WTC11 (cell line): ENCODE measurements around the gene TMEM204. TPM values are rescaled to one million over a fixed set of nuclear protein-coding genes. Genes with fewer than 3 reads are reported as not detected.

Experiments
- ATAC-seq: fragments of 200-7000 bp; cut with Tn5 transposase; 2 replicates; pipeline ENCODE4 v1.10.0; 2021; ENCODE audit warnings: mild to moderate bottlenecking, moderate library complexity
- CTCF ChIA-PET: fragments of 300-600 bp; sonication (Branson Sonifier 250); formaldehyde crosslinking; loops from one replicate; lab custom pipeline; 2021; ENCODE audit warnings: antibody characterized with exemption; lab: Charles Lee
- POLR2A ChIA-PET: fragments of 350-600 bp; sonication (Branson Sonifier 250); formaldehyde crosslinking; loops from one replicate; lab custom pipeline; 2021; ENCODE audit warnings: antibody characterized with exemption; lab: Charles Lee
- DNase-seq: peaks from one replicate; pipeline ENCODE4 v3.0.0; 2021; ENCODE audit warnings: low spot score
- H3K27ac Mint-ChIP-seq: 2 replicates; pipeline ENCODE4 v1.8.0; 2021; ENCODE audit warnings: mixed read lengths
- H3K27me3 Mint-ChIP-seq: 2 replicates; pipeline ENCODE4 v1.8.0; 2021; ENCODE audit warnings: low read depth, mild to moderate bottlenecking, moderate library complexity, mixed read lengths
- H3K36me3 Mint-ChIP-seq: 2 replicates; pipeline ENCODE4 v1.8.0; 2021; ENCODE audit warnings: mixed read lengths
- H3K4me1 Mint-ChIP-seq: 2 replicates; pipeline ENCODE4 v1.8.0; 2022; ENCODE audit warnings: mixed read lengths
- H3K4me3 Mint-ChIP-seq: 2 replicates; pipeline ENCODE4 v1.8.0; 2021; ENCODE audit warnings: mild to moderate bottlenecking, moderate library complexity, mixed read lengths
- H3K9me3 Mint-ChIP-seq: 2 replicates; pipeline ENCODE4 v1.8.0; 2021; ENCODE audit warnings: mixed read lengths
- CBFB ChIP-seq: sonication (generic); formaldehyde crosslinking; IDR thresholded peaks from 2 replicates; pipeline ENCODE4 v1.8.1; 2022; ENCODE audit warnings: mild to moderate bottlenecking, low read depth, missing genetic modification reagents
- CREB1 ChIP-seq: sonication (generic); formaldehyde crosslinking; IDR thresholded peaks from 2 replicates; pipeline ENCODE4 v1.8.0; 2023; ENCODE audit warnings: mild to moderate bottlenecking, missing genetic modification reagents
- CTCF ChIP-seq: fragments of 200-600 bp; IDR thresholded peaks from 2 replicates; pipeline ENCODE4 v1.8.0; 2022; ENCODE audit warnings: antibody characterized with exemption
- E2F1 ChIP-seq: sonication (generic); formaldehyde crosslinking; IDR thresholded peaks from 2 replicates; pipeline ENCODE4 v1.8.0; 2022; ENCODE audit warnings: mild to moderate bottlenecking, missing genetic modification reagents
- EMX1 ChIP-seq: fragments of 250-450 bp; sonication (Bioruptor Pico); IDR thresholded peaks from 2 replicates; pipeline ENCODE4 v1.8.0; 2021; ENCODE audit warnings: mild to moderate bottlenecking
- FOXK1 ChIP-seq: sonication (generic); formaldehyde crosslinking; IDR thresholded peaks from 2 replicates; pipeline ENCODE4 v1.8.0; 2022; ENCODE audit warnings: mild to moderate bottlenecking, moderate library complexity, missing genetic modification reagents
- HMGA2 ChIP-seq: fragments of 250-450 bp; sonication (Bioruptor Pico); IDR thresholded peaks from 2 replicates; pipeline ENCODE4 v1.4.0; 2021; ENCODE audit warnings: mild to moderate bottlenecking, moderate library complexity
- KAT7 ChIP-seq: sonication (generic); formaldehyde crosslinking; IDR thresholded peaks from 2 replicates; pipeline ENCODE4 v1.8.1; 2023; ENCODE audit warnings: missing genetic modification reagents, mild to moderate bottlenecking, borderline replicate concordance
- NFE2L1 ChIP-seq: sonication (generic); formaldehyde crosslinking; IDR thresholded peaks from 2 replicates; pipeline ENCODE4 v1.8.1; 2023; ENCODE audit warnings: missing genetic modification reagents
- OVOL2 ChIP-seq: fragments of 250-450 bp; sonication (Bioruptor Pico); IDR thresholded peaks from 2 replicates; pipeline ENCODE4 v1.9.0; 2021; ENCODE audit warnings: mild to moderate bottlenecking, borderline replicate concordance
- PRRX2 ChIP-seq: fragments of 250-450 bp; sonication (Bioruptor Pico); IDR thresholded peaks from 2 replicates; pipeline ENCODE4 v1.8.0; 2021; ENCODE audit warnings: mild to moderate bottlenecking
- RELA ChIP-seq: sonication (generic); formaldehyde crosslinking; IDR thresholded peaks from 2 replicates; pipeline ENCODE4 v1.8.1; 2022; ENCODE audit warnings: missing genetic modification reagents, mild to moderate bottlenecking, borderline replicate concordance
- SMAD4 ChIP-seq: sonication (generic); formaldehyde crosslinking; IDR thresholded peaks from 2 replicates; pipeline ENCODE4 v1.8.0; 2022; ENCODE audit warnings: mild to moderate bottlenecking, missing genetic modification reagents
- USF2 ChIP-seq: sonication (generic); formaldehyde crosslinking; IDR thresholded peaks from 2 replicates; pipeline ENCODE4 v1.8.1; 2023; ENCODE audit warnings: mild to moderate bottlenecking, missing genetic modification reagents, moderate library complexity
- ZNF219 ChIP-seq: sonication (generic); formaldehyde crosslinking; IDR thresholded peaks from 2 replicates; pipeline ENCODE4 v1.8.0; 2023; ENCODE audit warnings: missing genetic modification reagents, mild to moderate bottlenecking, borderline replicate concordance
- ZNF263 ChIP-seq: sonication (generic); formaldehyde crosslinking; IDR thresholded peaks from 2 replicates; pipeline ENCODE4 v1.8.1; 2022; ENCODE audit warnings: low read depth, mild to moderate bottlenecking, moderate library complexity, missing genetic modification reagents
- ZNF423 ChIP-seq: fragments of 250-450 bp; sonication (Bioruptor Pico); IDR thresholded peaks from 2 replicates; pipeline ENCODE4 v2.1.2; 2022; ENCODE audit warnings: mild to moderate bottlenecking, moderate library complexity
- ZNF671 ChIP-seq: fragments of 250-450 bp; sonication (Bioruptor Pico); IDR thresholded peaks from 2 replicates; pipeline ENCODE4 v1.8.0; 2021; ENCODE audit warnings: mild to moderate bottlenecking
- total RNA-seq: library from RNA; stranded (reverse); gene quantifications from 3 replicates; pipeline ENCODE4 v1.2.3, GENCODE V29; 2021
- TF ChIP-seq, protein P1 (sequence below): sonication (generic); formaldehyde crosslinking; IDR thresholded peaks from 2 replicates; pipeline ENCODE4 v1.8.1; 2022; ENCODE audit warnings: mild to moderate bottlenecking, missing genetic modification reagents, moderate library complexity, borderline replicate concordance
- TF ChIP-seq, protein P2 (sequence below): sonication (generic); formaldehyde crosslinking; IDR thresholded peaks from 2 replicates; pipeline ENCODE4 v1.8.0; 2023; ENCODE audit warnings: missing genetic modification reagents, mild to moderate bottlenecking, borderline replicate concordance
- TF ChIP-seq, protein P3 (sequence below): fragments of 250-450 bp; sonication (Bioruptor Pico); IDR thresholded peaks from 2 replicates; pipeline ENCODE4 v1.9.0; 2021; ENCODE audit warnings: mild to moderate bottlenecking
- TF ChIP-seq, protein P4 (sequence below): sonication (generic); formaldehyde crosslinking; IDR thresholded peaks from 2 replicates; pipeline ENCODE4 v1.8.1; 2023; ENCODE audit warnings: mild to moderate bottlenecking, missing genetic modification reagents

Gene TMEM204
- total RNA-seq, 1 experiment from 2014 or later = 0.35 TPM

DNA sequence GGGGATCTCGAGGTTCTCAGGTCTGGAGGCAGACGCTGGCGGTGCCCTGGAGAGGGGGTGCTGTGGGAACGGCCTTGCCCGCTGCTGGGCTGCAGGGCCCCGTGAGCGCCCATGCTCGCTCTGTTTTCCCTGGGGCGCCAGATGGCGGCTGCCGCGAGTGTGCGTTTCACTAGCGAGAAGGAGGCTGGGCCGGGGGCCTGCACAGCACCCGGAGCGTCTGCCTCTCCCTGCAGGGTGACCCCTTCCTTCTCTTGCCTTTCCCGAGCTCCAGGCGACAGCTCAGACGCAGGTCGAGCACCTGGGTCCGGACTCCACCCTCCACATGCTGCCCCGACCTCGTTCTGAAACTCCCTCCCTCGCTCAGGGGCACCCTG lies 37.6 kb upstream of the TMEM204 start:
- no peak overlapping the region for H3K4me3 Mint-ChIP-seq
- CTCF ChIA-PET = interaction anchor here (0.6 kb wide), 1 partner anchor 9 kb away, joined by 6 read pairs; no protein-coding TSS in a partner anchor
- POLR2A ChIA-PET = no interaction called here

DNA sequence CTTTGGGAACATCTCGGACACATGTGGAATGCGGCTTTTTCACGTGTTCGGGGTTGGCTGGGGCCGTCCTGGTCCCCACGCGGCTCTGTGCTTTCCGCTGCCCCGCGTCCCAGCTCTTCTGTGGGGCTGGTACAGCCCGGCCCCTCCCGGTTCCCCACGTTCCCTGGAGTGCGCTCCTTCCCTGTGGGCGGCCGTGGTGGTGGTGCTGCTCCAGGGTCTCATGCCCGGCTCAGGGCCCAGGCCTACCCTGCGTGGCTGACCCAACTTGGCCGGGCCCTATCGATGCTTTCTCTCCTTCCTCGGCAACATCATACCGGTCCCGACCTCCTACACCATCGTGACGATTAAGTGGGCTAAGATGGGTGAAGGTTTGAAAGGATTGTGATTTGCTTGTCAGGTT lies 37.0 kb upstream of the TMEM204 start:
- Mint-ChIP-seq H3K9me3 (no peaks in the 10 kb centered on the region), H3K4me3 (no peak overlapping the region), H3K36me3 (peaks cover 6% of the 10 kb centered on the region), H3K27me3 (no peaks in the 10 kb centered on the region), H3K27ac (no peak overlapping the region), H3K4me1 (peaks cover 10% of the 10 kb centered on the region; the same call in 1 of the 2 replicates)
- DNase-seq (no peak), ATAC-seq (no peak)
- ChIA-PET POLR2A (no interaction called here), CTCF (interaction anchor here (0.6 kb wide), 1 partner anchor 8 kb away, joined by 6 read pairs; no protein-coding TSS in a partner anchor)
- TF ChIP-seq RELA (no peak), CBFB (CRISPR knock-in tag) (no peak), FOXK1 (CRISPR knock-in tag) (no peak), ZNF263 (no peak)

More for the DNA sequence above, 37.6 kb upstream of the TMEM204 start:
- H3K27ac Mint-ChIP-seq = no peak overlapping the region
- TF ChIP-seq ZNF219 (no peak), HMGA2 (CRISPR knock-in tag) (no peak), EMX1 (CRISPR knock-in tag) (no peak), SMAD4 (CRISPR knock-in tag) (no peak), NFE2L1 (CRISPR knock-in tag) (no peak), CTCF (no peak), PRRX2 (CRISPR knock-in tag) (no peak), ZNF671 (no peak)
- TF ChIP-seq, protein P1, sequence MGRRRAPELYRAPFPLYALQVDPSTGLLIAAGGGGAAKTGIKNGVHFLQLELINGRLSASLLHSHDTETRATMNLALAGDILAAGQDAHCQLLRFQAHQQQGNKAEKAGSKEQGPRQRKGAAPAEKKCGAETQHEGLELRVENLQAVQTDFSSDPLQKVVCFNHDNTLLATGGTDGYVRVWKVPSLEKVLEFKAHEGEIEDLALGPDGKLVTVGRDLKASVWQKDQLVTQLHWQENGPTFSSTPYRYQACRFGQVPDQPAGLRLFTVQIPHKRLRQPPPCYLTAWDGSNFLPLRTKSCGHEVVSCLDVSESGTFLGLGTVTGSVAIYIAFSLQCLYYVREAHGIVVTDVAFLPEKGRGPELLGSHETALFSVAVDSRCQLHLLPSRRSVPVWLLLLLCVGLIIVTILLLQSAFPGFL = no peak
- TF ChIP-seq, protein P2, sequence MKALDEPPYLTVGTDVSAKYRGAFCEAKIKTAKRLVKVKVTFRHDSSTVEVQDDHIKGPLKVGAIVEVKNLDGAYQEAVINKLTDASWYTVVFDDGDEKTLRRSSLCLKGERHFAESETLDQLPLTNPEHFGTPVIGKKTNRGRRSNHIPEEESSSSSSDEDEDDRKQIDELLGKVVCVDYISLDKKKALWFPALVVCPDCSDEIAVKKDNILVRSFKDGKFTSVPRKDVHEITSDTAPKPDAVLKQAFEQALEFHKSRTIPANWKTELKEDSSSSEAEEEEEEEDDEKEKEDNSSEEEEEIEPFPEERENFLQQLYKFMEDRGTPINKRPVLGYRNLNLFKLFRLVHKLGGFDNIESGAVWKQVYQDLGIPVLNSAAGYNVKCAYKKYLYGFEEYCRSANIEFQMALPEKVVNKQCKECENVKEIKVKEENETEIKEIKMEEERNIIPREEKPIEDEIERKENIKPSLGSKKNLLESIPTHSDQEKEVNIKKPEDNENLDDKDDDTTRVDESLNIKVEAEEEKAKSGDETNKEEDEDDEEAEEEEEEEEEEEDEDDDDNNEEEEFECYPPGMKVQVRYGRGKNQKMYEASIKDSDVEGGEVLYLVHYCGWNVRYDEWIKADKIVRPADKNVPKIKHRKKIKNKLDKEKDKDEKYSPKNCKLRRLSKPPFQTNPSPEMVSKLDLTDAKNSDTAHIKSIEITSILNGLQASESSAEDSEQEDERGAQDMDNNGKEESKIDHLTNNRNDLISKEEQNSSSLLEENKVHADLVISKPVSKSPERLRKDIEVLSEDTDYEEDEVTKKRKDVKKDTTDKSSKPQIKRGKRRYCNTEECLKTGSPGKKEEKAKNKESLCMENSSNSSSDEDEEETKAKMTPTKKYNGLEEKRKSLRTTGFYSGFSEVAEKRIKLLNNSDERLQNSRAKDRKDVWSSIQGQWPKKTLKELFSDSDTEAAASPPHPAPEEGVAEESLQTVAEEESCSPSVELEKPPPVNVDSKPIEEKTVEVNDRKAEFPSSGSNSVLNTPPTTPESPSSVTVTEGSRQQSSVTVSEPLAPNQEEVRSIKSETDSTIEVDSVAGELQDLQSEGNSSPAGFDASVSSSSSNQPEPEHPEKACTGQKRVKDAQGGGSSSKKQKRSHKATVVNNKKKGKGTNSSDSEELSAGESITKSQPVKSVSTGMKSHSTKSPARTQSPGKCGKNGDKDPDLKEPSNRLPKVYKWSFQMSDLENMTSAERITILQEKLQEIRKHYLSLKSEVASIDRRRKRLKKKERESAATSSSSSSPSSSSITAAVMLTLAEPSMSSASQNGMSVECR (CRISPR knock-in tag) = no peak
- TF ChIP-seq, all 79 proteins: peak for 0
- ATAC-seq = no peak
- DNase-seq = no peak
- Mint-ChIP-seq H3K36me3 (peaks cover 6% of the 10 kb centered on the region), H3K4me1 (peaks cover 10% of the 10 kb centered on the region; the same call in 1 of the 2 replicates), H3K27me3 (no peaks in the 10 kb centered on the region), H3K9me3 (no peaks in the 10 kb centered on the region)

GRCh38 chr16:1497014-1497598 lies 36.4 kb upstream of the TMEM204 start:
- no peak for DNase-seq
- H3K27ac Mint-ChIP-seq = no peak overlapping the region
- ATAC-seq = no peak
- CTCF ChIA-PET = interaction anchor here (1.5 kb wide), 1 partner anchor 42 kb away, joined by 3 read pairs; no protein-coding TSS in a partner anchor
- POLR2A ChIA-PET = no interaction called here
- H3K9me3 Mint-ChIP-seq = no peaks in the 10 kb centered on the region
- peaks cover 9% of the 10 kb centered on the region for H3K36me3 Mint-ChIP-seq
- no peak overlapping the region for H3K4me3 Mint-ChIP-seq
- H3K4me1 Mint-ChIP-seq = peaks cover 10% of the 10 kb centered on the region; the same call in 1 of the 2 replicates
- no peaks in the 10 kb centered on the region for H3K27me3 Mint-ChIP-seq
- no peak for TF ChIP-seq OVOL2 (CRISPR knock-in tag)
- TF ChIP-seq, protein P3, sequence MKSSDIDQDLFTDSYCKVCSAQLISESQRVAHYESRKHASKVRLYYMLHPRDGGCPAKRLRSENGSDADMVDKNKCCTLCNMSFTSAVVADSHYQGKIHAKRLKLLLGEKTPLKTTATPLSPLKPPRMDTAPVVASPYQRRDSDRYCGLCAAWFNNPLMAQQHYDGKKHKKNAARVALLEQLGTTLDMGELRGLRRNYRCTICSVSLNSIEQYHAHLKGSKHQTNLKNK = no peak
- no peak for TF ChIP-seq CREB1 (CRISPR knock-in tag)
- TF ChIP-seq KAT7 (CRISPR knock-in tag) = no peak
- no peak for TF ChIP-seq ZNF423 (CRISPR knock-in tag)
- TF ChIP-seq, protein P4, sequence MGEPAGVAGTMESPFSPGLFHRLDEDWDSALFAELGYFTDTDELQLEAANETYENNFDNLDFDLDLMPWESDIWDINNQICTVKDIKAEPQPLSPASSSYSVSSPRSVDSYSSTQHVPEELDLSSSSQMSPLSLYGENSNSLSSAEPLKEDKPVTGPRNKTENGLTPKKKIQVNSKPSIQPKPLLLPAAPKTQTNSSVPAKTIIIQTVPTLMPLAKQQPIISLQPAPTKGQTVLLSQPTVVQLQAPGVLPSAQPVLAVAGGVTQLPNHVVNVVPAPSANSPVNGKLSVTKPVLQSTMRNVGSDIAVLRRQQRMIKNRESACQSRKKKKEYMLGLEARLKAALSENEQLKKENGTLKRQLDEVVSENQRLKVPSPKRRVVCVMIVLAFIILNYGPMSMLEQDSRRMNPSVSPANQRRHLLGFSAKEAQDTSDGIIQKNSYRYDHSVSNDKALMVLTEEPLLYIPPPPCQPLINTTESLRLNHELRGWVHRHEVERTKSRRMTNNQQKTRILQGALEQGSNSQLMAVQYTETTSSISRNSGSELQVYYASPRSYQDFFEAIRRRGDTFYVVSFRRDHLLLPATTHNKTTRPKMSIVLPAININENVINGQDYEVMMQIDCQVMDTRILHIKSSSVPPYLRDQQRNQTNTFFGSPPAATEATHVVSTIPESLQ = no peak
- no peak for TF ChIP-seq USF2 (CRISPR knock-in tag)
- TF ChIP-seq E2F1 (CRISPR knock-in tag) = no peak
- no peak for TF ChIP-seq RELA
